GM12875 (cell line): Measurements from ENCODE around the gene SPON2.

Experiments used
- H3K4me3 ChIP-seq: one replicate; pipeline ENCODE4 v1.5.1; 2011; ENCODE audit warnings: low read depth, low read length, control low read depth
- TF ChIP-seq, protein P1 (sequence below): IDR thresholded peaks from 2 replicates; pipeline ENCODE4 v1.5.1; 2011; ENCODE audit warnings: low read depth, mild to moderate bottlenecking, control low read depth, inconsistent platforms, low read length, moderate library complexity, borderline replicate concordance; ENCODE audit not compliant: insufficient read depth

Gene SPON2

DNA sequence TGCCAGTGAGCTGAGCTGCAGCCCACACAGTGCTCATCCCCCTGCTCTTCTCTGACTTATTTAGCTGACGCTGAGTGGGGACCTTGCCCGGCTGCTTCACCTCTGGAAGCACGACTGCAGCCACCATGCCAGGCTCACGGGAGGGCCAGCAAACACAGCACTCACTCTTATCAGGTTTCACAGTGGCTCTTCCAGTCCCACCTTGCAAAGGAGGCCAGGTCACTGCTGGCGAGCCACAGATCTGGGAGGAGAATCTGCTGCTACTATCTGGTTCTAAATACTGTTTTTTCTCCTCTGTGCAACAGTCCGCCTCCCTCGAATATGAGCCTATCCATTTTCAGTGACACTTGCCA lies 6.7 kb upstream of the SPON2 start:
- TF ChIP-seq, protein P1, sequence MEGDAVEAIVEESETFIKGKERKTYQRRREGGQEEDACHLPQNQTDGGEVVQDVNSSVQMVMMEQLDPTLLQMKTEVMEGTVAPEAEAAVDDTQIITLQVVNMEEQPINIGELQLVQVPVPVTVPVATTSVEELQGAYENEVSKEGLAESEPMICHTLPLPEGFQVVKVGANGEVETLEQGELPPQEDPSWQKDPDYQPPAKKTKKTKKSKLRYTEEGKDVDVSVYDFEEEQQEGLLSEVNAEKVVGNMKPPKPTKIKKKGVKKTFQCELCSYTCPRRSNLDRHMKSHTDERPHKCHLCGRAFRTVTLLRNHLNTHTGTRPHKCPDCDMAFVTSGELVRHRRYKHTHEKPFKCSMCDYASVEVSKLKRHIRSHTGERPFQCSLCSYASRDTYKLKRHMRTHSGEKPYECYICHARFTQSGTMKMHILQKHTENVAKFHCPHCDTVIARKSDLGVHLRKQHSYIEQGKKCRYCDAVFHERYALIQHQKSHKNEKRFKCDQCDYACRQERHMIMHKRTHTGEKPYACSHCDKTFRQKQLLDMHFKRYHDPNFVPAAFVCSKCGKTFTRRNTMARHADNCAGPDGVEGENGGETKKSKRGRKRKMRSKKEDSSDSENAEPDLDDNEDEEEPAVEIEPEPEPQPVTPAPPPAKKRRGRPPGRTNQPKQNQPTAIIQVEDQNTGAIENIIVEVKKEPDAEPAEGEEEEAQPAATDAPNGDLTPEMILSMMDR, result no peak
- H3K4me3 ChIP-seq, result no peak overlapping the region

DNA sequence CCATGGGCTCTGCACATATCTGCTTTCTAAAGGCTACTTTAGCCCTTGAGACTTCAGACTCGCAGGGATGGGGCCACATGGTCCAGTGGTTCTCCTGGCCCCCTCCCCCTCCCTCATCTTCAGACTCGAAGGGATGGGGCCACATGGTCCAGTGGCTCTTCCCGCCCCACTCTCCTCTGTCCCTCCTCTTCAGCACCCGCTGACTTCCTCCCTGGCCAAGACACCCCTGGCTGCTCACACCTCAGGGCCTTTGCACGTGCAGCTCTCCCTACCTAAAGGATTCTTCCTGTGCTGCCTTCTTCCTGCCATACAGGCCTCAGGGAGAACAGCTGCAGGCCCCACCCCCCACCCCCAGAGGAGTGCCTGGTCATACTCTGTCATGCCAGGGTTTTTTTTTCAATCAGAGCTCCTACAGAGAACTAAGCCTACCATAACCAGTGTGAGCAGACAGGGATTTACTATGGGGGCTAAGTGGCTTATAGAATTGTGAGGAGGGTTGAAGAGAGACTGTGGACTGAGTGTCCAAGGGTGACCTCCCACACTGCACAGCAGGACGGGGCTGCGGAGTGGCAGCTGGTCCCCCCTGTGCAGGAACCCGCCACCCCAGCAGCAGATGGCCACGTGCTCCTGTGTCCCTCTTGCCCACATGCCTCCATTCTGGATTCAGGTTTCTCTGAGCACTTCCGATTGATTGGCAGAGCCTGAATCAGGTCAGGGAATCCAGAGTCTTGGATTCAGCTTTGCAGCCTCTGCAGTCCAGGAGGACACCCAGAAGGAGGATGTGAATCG lies 6.1 kb upstream of the SPON2 start:
- no peak overlapping the region for H3K4me3 ChIP-seq
- TF ChIP-seq, protein P1, result no peak

DNA sequence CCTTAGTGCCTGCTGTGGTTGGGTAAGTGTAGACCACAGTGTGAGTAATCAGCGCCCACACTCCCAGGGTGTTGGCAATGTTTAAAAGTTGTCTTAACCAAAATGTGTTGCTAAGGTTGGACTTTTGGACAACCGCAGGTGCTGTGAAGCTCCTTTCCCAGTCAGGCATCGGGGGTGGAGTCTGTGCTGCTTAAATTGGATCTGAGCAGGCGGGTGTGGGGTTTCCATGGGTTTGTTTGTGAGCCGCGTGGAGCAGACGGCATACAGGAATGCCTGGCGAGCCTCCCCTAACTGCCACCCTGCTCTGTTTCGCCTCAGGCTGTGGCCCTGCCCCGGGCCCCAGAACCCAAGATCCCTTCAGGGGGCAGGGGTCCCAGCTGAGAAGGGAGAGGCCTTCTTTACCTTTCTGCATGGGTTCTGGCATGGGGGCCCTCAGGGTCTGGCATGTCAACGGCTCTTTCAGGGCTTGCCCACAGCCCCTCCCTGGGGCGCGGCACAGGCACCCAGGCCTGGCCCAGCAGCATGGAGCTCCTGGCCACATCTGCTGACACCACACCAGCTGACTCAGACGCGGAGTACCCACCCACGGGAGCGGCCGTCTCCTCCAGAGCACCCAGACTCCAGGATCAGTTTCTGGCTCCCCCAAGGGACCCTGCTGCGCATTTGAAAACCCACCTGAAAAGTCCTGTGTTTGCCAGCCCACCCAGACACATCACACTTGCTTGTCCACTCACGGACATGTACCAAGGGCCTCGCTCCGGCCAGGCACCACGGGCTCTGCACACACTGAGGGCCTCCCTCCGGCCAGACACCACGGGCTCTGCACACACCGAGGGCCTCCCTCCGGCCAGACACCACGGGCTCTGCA lies 5.1 kb upstream of the SPON2 start:
- no peak overlapping the region for H3K4me3 ChIP-seq
- TF ChIP-seq, protein P1, result no peak

- no peak overlapping the region for H3K4me3 ChIP-seq
- TF ChIP-seq, protein P1, result no peak
Observed at GRCh38 chr4:1176398-1177273, 4.3 kb upstream of the SPON2 start.

GRCh38 chr4:1175635-1176229 lies 3.3 kb upstream of the SPON2 start:
- TF ChIP-seq, protein P1, result no peak
- no peak overlapping the region for H3K4me3 ChIP-seq

DNA sequence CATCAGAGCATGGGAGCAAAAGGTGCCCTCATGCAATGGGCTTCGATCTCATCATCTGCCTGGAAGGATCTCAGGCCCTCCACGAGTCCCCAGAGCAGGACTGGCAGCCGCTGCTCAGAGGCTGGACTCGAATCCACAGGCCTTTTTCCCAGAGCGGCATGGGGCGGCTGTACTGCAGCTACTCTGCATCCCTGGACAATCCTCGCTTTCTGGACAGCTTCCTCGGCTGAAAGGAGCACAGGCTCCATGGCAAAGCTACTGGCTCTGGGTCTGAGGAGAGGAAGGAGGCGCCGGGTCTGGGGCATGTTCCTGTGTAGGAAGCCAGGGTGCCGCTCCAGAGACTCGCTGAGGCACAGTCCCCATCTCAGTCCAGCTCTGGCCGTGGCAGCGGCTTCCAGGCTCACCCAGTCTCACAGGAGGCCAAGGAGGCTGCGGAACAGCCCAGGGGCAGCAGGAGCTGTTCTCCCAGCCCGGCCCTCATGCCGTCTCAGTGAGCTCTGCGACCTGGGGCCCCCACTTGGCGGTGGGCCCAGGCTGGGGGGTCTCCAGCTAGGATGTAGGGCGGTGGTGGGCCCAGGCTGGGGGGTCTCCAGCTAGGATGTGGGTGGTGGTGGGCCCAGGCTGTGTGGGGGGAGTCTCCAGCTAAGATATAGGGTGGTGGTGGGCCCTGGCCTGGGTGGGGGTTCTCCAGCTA lies 2.7 kb upstream of the SPON2 start:
- H3K4me3 ChIP-seq, result no peak overlapping the region
- TF ChIP-seq, protein P1, result no peak
